Tibial nerve (tissue), 4 donors: ENCODE measurements around the gene RPUSD1.

Experiments
- EP300 ChIP-seq, 2 donors: sonication (generic); formaldehyde crosslinking; IDR thresholded peaks; one replicate each; pipeline ENCODE4 v1.6.1; 2017; ENCODE audit warnings: antibody characterized with exemption in 2 of 2, mild to moderate bottlenecking in 1 of 2
- POLR2A ChIP-seq, 2 donors: fragments of 450-650 bp; IDR thresholded peaks; one replicate each; pipeline ENCODE4 v1.6.1; 2017; ENCODE audit warnings: antibody characterized with exemption in 2 of 2, mild to moderate bottlenecking in 2 of 2, moderate library complexity in 2 of 2
- TF ChIP-seq, protein P1 (sequence below), 5 experiments: fragments of 200-600 bp in 3 of 5; fragments of 450-650 bp in 2 of 5; sonication (generic) in 3 of 5; IDR thresholded peaks; one replicate each; pipeline ENCODE4 v1.5.1; 2016 to 2019; ENCODE audit warnings: antibody characterized with exemption in 5 of 5, mild to moderate bottlenecking in 3 of 5, moderate library complexity in 2 of 5

DNA sequence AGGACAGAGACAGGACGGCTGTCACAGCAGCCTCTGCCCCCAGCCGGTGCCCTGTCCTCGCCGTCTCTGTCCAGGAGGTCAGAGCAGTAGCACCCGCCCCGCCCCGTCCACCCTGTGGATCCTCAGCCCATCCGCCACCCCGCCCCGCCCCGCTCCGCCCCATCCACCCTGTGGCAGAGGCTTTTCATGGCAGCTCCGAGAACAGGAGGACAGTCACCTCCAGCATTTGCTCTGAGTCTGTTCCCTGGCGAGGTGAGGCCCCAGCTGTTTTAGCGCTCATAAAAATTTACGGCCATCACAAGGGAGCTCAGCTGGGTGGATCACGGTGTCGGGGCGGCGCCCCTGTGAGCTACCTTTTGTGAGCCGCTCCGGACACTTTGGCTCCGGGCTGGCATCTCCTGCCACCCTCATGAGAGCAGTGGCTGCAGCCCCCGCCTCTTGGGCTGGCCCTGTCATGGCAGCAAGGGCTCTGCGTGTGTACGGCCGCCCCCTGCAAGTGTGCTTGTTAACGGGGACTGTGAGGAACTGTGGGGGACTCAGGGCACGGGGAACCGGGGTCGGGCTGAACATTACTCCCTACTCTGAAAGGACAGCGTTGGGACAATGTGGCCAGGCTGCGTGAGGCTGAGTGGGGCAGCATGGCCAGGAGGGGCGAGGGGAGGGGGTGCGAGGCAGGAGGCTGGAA lies 44.6 kb upstream of the RPUSD1 start:
- TF ChIP-seq, protein P1, sequence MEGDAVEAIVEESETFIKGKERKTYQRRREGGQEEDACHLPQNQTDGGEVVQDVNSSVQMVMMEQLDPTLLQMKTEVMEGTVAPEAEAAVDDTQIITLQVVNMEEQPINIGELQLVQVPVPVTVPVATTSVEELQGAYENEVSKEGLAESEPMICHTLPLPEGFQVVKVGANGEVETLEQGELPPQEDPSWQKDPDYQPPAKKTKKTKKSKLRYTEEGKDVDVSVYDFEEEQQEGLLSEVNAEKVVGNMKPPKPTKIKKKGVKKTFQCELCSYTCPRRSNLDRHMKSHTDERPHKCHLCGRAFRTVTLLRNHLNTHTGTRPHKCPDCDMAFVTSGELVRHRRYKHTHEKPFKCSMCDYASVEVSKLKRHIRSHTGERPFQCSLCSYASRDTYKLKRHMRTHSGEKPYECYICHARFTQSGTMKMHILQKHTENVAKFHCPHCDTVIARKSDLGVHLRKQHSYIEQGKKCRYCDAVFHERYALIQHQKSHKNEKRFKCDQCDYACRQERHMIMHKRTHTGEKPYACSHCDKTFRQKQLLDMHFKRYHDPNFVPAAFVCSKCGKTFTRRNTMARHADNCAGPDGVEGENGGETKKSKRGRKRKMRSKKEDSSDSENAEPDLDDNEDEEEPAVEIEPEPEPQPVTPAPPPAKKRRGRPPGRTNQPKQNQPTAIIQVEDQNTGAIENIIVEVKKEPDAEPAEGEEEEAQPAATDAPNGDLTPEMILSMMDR (IDR thresholded peaks at IDR 0.05): no peak
- TF ChIP-seq POLR2A (IDR thresholded peaks at IDR 0.05) (no peak), EP300 (IDR thresholded peaks at IDR 0.05) (no peak)
